Stimulated activated CD8-positive, alpha-beta memory T cell treated with anti-CD3 and anti-CD28 coated beads, Interleukin-12 subunit alpha, Interleukin-12 subunit beta, amount 100 ng/mL, for 24 hours (primary cell): Measurements from ENCODE around the gene EXOC5.
"Not testable (repeated sequence)": the region's sequence is repeated elsewhere in the genome, so short reads cannot be mapped to it uniquely, and the experiment has no call there.

Experiments used
- DNase-seq: peaks from one replicate; pipeline ENCODE4 v3.0.0-alpha.2; 2020; ENCODE audit errors: extremely low read depth

Gene EXOC5

GRCh38 chr14:57259672-57260071 lies 9.0 kb downstream of the EXOC5 start:
- DNase-seq: no peak

- DNase-seq: not testable (repeated sequence)
Measured at GRCh38 chr14:57258221-57258620, 10.5 kb downstream of the EXOC5 start.

GRCh38 chr14:57254884-57255283 lies 13.8 kb downstream of the EXOC5 start:
- DNase-seq: no peak

- DNase-seq: no peak
Measured at GRCh38 chr14:57246933-57247657, 21.6 kb downstream of the EXOC5 start.

- DNase-seq: no peak
Measured at GRCh38 chr14:57245941-57246340, 22.8 kb downstream of the EXOC5 start.

- DNase-seq: no peak
Measured at GRCh38 chr14:57244106-57244505, 24.6 kb downstream of the EXOC5 start.

GRCh38 chr14:57243320-57243719 lies 25.4 kb downstream of the EXOC5 start:
- DNase-seq: no peak

- DNase-seq: not testable (repeated sequence)
Measured at GRCh38 chr14:57240115-57240514, 28.6 kb downstream of the EXOC5 start.

GRCh38 chr14:57232006-57232405 lies 36.7 kb downstream of the EXOC5 start:
- no peak for DNase-seq

GRCh38 chr14:57228320-57228719 lies 40.4 kb downstream of the EXOC5 start:
- not testable (repeated sequence) for DNase-seq

GRCh38 chr14:57227083-57227482 lies 41.6 kb downstream of the EXOC5 start:
- no peak for DNase-seq

- DNase-seq: no peak
Measured at GRCh38 chr14:57221931-57222330, 46.8 kb downstream of the EXOC5 start.

GRCh38 chr14:57212919-57213318 lies 55.8 kb downstream of the EXOC5 start:
- DNase-seq: no peak

- no peak for DNase-seq
Measured at GRCh38 chr14:57209561-57209960, 59.1 kb downstream of the EXOC5 start.

- DNase-seq: no peak
Measured at GRCh38 chr14:57205938-57206337, 62.8 kb downstream of the EXOC5 start.

GRCh38 chr14:57202672-57203071 lies 66.0 kb downstream of the EXOC5 start:
- not testable (repeated sequence) for DNase-seq

- no peak for DNase-seq
Measured at GRCh38 chr14:57199921-57200320, 68.8 kb downstream of the EXOC5 start.

- no peak for DNase-seq
Measured at GRCh38 chr14:57189070-57189469, 79.6 kb downstream of the EXOC5 start.

GRCh38 chr14:57182760-57183503 lies 85.8 kb downstream of the EXOC5 start:
- no peak for DNase-seq

- DNase-seq: no peak
Measured at GRCh38 chr14:57179273-57179672, 89.4 kb downstream of the EXOC5 start.

- DNase-seq: no peak
Measured at GRCh38 chr14:57174466-57174865, 94.2 kb downstream of the EXOC5 start.

- no peak for DNase-seq
Measured at GRCh38 chr14:57171903-57172302, 96.8 kb downstream of the EXOC5 start.

- DNase-seq: no peak
Measured at GRCh38 chr14:57171363-57171762, 97.3 kb downstream of the EXOC5 start.
